Upper lobe of right lung (tissue), 1 donor: ENCODE results near the gene TOP1. TPM values are rescaled to one million over a fixed set of nuclear protein-coding genes. Genes with fewer than 3 reads are reported as not detected.
A peak's percentile ranks its signal among the peaks of the same experiment; 100 is the strongest.

Experiments
- ATAC-seq: fragments of 200-7000 bp; cut with Tn5 transposase; one replicate; pipeline ENCODE4 v1.9.1; 2020; ENCODE audit warnings: mild to moderate bottlenecking, moderate library complexity
- DNase-seq: peaks from one replicate; pipeline ENCODE4 v3.0.0-alpha.2; 2020
- H3K27ac ChIP-seq: fragments of 200-600 bp; one replicate; pipeline ENCODE4 v1.8.0; 2022
- H3K27me3 ChIP-seq: fragments of 200-600 bp; one replicate; pipeline ENCODE4 v1.8.0; 2022; ENCODE audit warnings: mild to moderate bottlenecking
- H3K36me3 ChIP-seq: fragments of 200-600 bp; one replicate; pipeline ENCODE4 v1.8.0; 2022
- H3K4me1 ChIP-seq: fragments of 200-600 bp; one replicate; pipeline ENCODE4 v1.8.0; 2022
- H3K4me3 ChIP-seq: fragments of 200-600 bp; one replicate; pipeline ENCODE4 v1.8.0; 2022; ENCODE audit warnings: mild to moderate bottlenecking
- H3K9me3 ChIP-seq: fragments of 200-600 bp; one replicate; pipeline ENCODE4 v1.8.0; 2022
- CTCF ChIP-seq: fragments of 200-600 bp; IDR thresholded peaks from one replicate; pipeline ENCODE4 v1.8.0; 2022; ENCODE audit warnings: antibody characterized with exemption
- intact Hi-C: fragments of 100-400 bp; cut with DNase I; formaldehyde crosslinking; loops from one replicate; pipeline ENCODE4 v1.11.0; 2022
- total RNA-seq: library from RNA; stranded (reverse); fragmentation: NEBNext Ultra II Directional; extraction: Animal tissue kit (Norgen Biotek cat#: 25700); gene quantifications from one replicate; pipeline ENCODE4 v1.2.1, GENCODE V29; 2021
- donor health status: DM: no; HTN: yes; CAD: no; lungs with severe emphysema.

Gene TOP1
- total RNA-seq, 1 donor from 2014 or later = 67.6 TPM

GRCh38 chr20:41165001-41165882 lies 136.6 kb downstream of the TOP1 start:
- DNase-seq = peak; percentile 47

GRCh38 chr20:41166201-41167117 lies 137.8 kb downstream of the TOP1 start:
- H3K9me3 ChIP-seq = no peaks in the 10 kb centered on the region
- no peaks in the 10 kb centered on the region for H3K27me3 ChIP-seq
- H3K4me3 ChIP-seq = no peak overlapping the region
- intact Hi-C loops = no loop called here
- peak; percentile 63 for DNase-seq
- ATAC-seq = no peak
- H3K27ac ChIP-seq = peak overlapping the region; percentile 30
- no peaks in the 10 kb centered on the region for H3K4me1 ChIP-seq
- H3K36me3 ChIP-seq = peaks cover 91% of the 10 kb centered on the region
- TF ChIP-seq CTCF = no peak

More at GRCh38 chr20:41165001-41165882, 136.6 kb downstream of the TOP1 start:
- Histone ChIP-seq H3K4me1 (no peaks in the 10 kb centered on the region), H3K27ac (no peak overlapping the region), H3K4me3 (no peak overlapping the region), H3K9me3 (no peaks in the 10 kb centered on the region), H3K36me3 (peaks cover 88% of the 10 kb centered on the region), H3K27me3 (no peaks in the 10 kb centered on the region)
- no peak for TF ChIP-seq CTCF
- ATAC-seq = no peak
- intact Hi-C loops = no loop called here

GRCh38 chr20:41167118-41167470 lies 138.5 kb downstream of the TOP1 start:
- Histone ChIP-seq H3K36me3 (peaks cover 96% of the 10 kb centered on the region), H3K27me3 (no peaks in the 10 kb centered on the region), H3K9me3 (no peaks in the 10 kb centered on the region), H3K4me3 (no peak overlapping the region), H3K4me1 (peaks cover 5% of the 10 kb centered on the region), H3K27ac (peak overlapping the region; percentile 30)
- no peak for TF ChIP-seq CTCF
- ATAC-seq (no peak), DNase-seq (peak; percentile 25)
- intact Hi-C loops = no loop called here

GRCh38 chr20:41167481-41168253 lies 139.0 kb downstream of the TOP1 start:
- peak overlapping the region; percentile 17 for H3K27ac ChIP-seq

More at GRCh38 chr20:41167481-41168253, 139.0 kb downstream of the TOP1 start:
- peaks cover 96% of the 10 kb centered on the region for H3K36me3 ChIP-seq
- no peak for ATAC-seq
- TF ChIP-seq CTCF = no peak
- intact Hi-C loops = no loop called here
- peak; percentile 32 for DNase-seq
- H3K27me3 ChIP-seq = no peaks in the 10 kb centered on the region
- H3K4me1 ChIP-seq = peaks cover 11% of the 10 kb centered on the region
- H3K9me3 ChIP-seq = no peaks in the 10 kb centered on the region
- H3K4me3 ChIP-seq = no peak overlapping the region
